GM21786 (cell line): Measurements from ENCODE around the gene BTBD10.
"Not testable (repeated sequence)": the region's sequence is repeated elsewhere in the genome, so short reads cannot be mapped to it uniquely, and the experiment has no call there.

ENCODE experiments used
- ATAC-seq: cut with Tn5 transposase; IDR thresholded peaks from one replicate; pipeline ENCODE4 v1.9.1; 2021; ENCODE audit not compliant: unreplicated experiment

The BTBD10 gene

DNA sequence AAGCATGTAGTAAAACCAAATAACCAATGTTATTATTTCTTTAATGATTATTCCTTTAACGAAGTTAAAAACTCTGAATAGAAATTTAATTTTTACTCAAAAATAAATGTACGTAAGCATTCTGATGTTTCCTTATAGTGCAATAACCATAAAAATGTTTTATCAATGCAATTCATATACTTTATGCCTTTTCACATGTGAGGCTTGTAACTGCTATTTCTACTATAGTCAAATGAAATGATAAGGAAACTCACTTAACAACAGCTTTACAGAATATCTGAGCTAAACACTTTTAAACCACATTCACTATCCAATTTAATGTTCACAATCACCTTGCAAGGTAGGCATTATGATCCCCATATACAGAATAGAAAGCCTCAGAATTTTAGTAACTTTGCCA lies 17.4 kb downstream of the BTBD10 start:
- ATAC-seq, result no peak

DNA sequence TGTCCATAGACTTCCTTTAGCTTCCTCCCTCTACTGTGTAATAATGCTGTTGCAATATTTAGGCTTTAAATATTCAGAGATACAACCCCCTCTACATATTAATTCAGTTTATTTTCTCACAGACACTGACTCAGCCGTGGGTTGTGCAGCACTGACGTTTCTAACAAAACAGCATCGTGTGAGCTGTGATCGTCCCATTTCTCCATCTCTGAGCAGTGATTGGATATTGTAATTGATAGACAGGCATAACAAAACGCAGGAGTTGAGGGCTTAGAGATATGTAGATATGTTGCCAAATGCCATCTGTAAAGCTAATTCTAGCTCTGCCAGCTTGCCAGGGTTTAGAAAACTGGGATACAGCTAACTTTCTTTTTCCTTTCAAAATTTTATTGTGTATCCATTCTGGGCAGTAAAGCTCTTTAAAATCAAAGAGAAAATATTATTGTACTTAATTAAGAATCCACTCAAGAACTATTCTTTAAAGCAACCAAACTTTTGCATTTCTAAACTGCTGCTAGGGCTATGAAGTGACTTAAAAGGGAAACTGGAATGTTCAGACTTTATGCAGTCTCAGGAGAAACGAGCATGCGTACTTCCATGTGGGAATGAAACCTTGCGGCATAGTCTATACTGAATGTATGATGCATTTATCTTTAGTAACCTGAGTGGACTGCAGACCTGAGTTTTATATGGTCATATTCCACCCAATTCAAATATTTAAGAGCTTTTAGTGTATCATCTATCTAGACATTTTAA lies 22.7 kb downstream of the BTBD10 start:
- no peak for ATAC-seq

DNA sequence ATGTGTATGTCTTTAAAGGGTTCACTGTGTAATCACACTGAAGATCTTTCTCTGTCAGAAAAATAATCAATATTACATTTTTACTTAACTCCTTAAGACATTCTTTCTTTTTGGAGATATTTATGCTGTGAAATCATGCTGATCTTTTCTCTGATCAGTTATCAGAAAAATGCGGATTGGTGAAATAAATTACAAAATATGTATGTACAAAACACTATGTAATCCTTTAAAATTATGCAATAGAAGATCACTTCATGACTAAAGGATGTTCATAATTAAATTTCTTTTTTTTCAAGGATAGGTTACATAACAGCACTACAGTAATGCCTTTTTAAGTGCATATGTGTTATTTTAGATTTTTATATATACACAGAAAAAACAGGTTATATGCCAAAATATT lies 24.7 kb downstream of the BTBD10 start:
- no peak for ATAC-seq

DNA sequence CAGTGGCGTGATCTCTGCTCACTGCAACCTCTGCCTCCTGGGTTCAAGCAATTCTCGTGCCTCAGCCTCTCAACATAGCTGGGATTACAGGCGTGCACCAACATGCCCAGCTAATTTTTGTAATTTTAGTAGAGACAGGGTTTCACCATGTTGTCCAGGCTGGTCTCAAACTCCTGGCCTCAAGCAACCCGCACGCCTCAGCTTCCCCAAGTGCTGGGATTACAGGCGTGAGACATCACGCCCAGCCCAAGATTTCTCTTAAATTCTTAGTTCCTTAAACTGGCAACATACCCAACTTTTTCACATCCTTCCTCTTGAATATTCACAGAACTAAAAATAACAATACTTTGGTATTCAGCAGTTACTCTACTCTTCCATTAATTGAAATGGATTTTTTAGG lies 26.2 kb downstream of the BTBD10 start:
- ATAC-seq, result not testable (repeated sequence)

DNA sequence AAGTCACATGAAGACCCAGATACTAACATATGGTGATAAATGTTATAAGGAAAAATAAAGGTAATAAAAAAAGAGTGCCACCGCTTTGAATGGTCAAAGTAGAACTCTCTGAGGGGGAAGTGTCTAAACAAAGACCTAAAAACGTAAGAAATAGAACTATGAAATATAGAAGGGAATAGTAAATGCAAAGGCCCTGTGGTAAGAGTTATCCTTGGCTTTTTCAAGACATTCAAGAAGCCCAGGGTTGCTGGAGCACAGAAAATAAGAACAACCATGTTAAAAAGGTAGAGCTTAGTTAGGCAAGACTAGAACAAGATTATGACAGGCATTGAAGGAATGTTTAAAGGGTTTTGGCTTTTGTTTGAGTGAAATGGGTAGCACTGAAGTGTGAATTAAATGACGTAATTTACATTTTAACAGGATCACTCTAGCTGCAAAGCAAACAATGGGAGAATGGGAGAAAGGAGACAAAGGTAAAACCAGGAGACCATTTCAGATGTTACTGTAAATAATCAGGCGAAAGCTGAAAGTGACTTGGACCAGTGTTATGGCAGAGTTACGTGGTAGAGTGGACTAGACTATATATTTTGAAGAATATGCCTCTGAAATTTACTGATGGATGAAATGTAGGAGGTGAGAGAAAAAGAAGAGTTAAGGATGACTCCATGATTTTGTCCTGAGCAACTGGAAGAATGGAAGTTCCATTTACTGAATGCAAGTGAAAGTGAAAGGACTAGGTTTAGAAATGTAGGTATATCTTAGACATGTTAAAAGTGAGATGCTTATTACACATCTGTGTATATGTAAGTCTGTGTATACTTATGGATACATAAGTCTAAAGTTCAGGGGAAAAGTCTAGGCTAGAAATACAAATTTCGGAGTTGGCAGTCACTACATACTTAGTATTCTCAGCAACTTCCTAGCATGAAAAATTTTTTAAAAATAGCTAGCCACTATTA lies 28.5 kb downstream of the BTBD10 start:
- no peak for ATAC-seq

DNA sequence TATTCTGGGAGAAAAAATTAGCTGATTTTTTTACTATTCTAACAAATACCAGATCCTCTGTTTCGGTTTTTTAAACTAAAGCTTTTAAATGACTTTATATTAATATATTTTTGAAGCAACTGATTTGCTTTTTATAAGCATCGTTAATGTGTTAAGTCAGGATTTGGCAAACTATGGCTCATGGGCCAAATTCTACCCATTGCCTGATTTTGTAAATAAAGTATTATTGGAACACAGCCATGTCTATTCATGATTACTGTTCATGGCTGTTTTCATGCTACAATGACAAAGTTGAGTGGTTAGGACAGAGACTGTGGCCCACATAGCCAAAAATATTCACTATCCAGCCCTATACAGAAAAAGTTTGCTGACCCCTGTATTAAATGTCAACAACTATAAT lies 29.6 kb downstream of the BTBD10 start:
- no peak for ATAC-seq

DNA sequence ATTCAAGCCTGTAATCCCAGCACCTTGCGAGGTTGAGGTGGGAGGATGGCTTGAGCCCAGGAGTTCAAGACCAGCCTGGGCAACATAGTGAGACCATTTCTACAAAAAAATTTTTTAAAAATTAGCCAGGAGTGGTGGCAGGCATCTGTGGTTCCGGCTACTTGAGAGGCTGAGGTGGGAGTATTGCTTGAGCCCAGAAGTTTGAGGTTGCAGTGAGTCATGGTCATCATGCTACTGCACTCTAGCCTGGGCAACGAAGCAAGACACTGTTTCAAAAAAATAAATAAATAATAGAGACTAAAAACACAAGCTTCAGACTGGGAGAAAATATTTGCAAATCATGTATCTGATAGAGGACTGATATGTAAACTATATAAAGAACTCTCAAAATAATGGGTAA lies 33.2 kb downstream of the BTBD10 start:
- ATAC-seq, result no peak

DNA sequence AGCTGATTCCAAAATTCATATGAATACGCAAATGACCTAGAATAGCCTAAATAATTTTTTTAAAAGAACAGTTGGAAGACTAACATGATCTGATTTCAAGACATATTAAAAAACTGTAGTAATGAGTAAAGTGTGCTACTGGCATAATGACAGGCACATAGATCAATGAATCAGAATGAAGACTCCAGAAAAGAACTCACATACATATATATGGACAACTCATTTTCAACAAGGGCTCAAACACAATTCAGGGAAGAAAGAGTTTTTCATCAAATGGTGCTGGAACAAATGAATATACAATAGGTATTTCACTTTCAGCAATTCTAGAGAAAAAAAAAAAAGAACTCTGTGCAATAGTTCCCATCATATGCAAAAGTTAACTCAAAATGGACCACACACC lies 33.7 kb downstream of the BTBD10 start:
- no peak for ATAC-seq

DNA sequence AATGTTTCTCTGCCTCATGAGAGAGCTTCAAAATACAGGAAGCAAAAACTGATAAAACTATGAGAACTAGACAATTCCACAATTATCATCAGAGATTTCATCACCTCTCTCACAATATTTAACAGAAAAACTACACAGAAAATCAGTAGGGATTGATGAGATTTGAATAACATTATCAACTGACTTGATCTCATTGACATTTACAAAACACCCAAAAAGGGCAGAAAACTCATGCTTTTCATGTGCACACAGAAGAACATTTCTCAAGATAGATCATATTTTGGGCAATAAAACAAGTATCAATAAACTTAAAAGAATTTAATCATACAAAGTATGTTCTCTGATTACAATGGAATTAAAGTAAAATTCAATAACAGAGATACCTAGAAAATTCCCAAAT lies 35.6 kb downstream of the BTBD10 start:
- no peak for ATAC-seq

DNA sequence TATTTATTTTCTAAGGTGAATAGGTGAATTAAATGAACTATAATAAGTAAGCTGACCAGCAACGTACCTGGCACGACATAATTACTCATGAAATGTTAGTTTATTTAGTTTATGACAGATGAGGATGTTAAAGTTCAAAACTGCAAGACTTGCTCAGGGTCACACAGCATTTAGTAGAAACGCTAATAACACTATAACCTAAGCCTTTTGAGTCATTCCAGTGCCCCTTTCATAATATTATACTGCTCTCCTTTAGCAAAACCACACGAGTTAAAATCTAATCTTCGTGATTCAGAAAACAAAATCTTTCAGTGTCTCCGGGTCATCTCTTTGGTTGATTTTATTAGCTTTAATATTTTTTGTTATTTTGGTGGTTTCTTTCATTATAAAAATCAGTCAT lies 39.6 kb downstream of the BTBD10 start:
- no peak for ATAC-seq

DNA sequence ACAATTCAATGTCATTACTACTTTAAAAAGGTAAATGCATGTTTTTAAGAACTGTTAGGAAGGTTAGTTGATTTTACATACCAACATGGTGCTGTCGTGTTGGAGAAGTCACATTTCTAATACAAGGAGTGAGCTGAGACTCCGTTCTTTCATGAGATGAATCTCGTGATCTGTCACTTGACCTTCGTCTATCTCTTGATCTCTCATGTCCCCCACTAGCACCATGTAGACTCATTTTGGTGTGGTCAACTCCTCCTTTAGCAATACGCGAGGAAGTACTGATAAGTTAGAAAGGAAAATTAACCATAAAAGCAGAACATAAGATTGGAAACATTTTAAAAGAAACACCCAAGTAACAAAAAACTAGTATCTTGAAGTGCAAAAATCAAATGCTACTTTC lies 41.5 kb downstream of the BTBD10 start:
- ATAC-seq, result no peak

DNA sequence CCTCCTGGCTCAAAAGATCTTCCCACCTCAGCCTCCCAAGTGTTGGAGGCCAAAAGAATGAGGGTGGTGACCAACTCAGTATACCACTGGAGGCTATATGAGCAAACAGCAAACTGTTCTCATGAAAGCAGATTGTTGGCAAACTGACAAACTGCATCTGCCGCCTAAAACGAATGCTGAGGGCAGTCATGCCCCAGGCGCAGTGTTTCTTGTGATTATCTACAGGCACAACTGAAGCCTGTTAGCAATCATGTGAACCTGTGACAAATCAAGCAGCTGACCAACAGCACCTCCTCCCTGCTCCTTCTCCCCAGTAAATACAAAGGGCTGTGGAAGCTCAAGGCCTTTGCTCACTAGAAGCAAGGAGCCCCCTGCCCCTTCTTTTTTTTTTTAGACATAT lies 47.8 kb downstream of the BTBD10 start:
- no peak for ATAC-seq

DNA sequence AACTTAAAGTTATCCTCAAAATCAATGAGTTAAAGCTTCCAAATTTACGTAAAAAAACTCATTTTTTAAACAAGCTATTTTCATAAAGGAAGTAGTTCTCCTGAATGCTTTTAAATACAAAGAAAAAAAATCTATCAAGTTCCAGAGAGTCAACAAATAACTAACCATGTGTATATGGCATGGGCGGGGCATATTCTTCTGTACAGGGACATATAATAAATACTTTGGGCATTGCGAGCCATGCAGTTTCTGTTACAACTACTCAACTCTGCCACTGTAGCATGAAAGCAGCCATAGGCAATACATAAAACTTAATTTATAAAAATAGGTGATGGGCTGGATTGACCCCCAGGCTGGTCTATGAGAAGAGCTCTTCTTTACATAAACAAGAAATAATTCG lies 57.8 kb downstream of the BTBD10 start:
- no peak for ATAC-seq

DNA sequence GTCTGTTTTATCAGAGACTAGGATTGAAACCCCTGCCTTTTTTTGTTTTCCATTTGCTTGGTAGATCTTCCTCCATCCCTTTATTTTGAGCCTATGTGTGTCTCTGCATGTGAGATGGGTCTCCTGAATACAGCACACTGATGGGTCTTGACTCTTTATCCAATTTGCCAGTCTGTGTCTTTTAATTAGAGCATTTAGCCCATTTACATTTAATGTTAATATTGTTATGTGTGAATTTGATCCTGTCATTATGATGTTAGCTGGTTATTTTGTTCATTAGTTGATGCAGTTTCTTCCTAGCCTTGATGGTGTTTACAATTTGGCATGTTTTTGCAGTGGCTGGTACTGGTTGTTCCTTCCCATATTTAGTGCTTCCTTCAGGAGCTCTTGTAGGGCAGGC lies 64.7 kb downstream of the BTBD10 start:
- not testable (repeated sequence) for ATAC-seq

DNA sequence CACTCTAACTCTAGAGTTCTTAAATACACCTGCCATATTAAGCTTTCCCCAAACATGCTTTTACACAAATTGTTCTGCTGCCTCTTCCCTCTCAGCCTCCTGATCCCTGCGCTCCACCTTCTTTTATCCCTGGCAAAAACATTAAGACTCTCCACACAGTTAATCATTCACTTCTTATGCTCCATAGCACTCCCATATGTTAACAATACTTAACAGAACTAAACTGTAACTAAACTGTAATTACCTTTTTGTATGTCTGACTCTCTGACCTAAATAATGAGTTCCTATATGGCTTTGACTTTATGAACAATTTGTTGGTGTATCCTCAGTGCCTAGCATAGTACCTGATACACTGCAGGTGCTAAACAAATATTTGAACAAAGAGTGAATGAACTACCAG lies 71.8 kb downstream of the BTBD10 start:
- ATAC-seq, result no peak

DNA sequence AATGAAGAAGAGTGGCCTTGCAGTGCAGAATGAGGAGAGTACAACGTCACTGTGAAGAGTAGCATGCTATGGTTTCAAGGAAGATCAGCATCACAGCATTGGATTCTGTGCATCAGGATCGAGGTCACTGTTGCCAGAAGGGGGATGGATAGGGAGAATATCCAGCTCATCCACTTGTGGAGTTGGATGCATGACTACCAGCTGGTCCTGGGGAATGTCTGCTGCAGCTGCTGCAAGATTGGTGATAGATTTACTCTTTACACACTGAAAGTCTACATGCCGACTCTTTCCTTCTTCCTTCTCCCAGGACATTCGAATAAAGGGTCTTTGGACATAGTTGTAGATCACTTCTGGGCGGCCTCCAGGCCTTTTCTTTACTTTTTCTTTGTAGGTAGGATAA lies 74.3 kb downstream of the BTBD10 start:
- ATAC-seq, result no peak

DNA sequence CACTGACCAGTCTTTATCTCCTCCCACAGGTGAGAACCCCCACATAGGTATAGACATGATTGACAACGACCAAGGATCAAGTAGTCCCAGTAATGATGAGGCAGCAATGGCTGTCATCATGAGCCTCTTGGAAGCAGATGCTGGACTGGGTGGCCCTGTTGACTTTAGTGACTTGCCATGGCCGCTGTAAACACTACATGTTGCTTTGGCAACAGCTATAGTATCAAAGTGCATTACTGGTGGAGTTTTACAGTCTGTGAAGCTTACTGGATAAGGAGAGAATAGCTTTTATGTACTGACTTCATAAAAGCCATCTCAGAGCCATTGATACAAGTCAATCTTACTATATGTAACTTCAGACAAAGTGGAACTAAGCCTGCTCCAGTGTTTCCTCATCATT lies 76.5 kb downstream of the BTBD10 start:
- ATAC-seq, result no peak

DNA sequence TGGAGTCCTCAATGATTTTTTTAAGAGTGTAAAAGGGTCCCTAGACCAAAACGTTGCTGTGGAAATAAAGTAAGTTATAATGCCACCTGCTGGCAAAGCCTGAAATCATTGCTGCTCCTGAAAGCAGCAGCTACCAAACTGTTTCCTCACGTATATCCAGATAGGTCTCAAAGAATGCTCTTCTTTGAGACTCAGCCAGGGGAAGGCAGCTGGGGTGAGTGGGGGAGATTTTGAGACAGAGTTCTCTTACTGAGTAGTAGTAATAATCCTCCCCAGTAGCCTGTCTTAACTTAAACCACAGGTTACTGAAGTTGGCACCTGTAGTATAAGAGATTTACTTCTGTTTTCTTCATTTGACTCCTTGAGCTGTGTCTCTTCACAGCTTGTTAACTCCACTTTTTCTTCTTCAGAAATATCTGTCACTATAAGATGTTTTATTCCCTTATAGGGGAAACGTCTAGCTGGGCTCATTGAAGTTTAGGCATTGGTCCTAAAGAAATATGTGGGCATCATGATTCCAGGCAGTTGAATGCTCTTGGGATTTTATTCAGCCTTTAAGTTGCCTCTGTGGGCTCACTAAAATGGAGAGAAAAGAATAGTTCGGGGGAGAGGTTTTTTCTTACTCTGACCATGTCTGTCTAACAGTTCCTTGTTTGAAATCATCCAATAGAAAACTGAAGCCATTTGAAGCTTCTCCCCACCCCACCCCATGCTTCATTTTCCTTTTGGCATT lies 77.9 kb downstream of the BTBD10 start:
- no peak for ATAC-seq

DNA sequence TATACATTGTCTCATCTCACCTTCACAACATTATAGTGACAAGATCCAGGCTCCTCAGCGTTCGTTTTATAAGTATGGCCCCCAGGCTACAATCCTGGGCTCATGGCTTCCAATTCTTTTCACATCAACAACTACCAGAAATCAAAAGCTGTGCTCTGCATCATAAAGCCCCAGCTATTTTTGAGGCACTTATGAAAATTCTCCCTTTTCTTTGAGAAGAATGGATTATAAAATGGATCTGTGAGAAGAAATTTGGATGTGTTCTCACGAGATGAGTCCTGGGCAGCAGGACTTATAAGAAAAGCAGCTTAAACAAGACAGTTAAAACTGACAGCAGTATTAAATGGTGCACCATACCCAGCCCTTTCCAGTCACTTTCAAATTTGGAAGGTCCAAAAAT lies 80.3 kb downstream of the BTBD10 start:
- ATAC-seq, result no peak

DNA sequence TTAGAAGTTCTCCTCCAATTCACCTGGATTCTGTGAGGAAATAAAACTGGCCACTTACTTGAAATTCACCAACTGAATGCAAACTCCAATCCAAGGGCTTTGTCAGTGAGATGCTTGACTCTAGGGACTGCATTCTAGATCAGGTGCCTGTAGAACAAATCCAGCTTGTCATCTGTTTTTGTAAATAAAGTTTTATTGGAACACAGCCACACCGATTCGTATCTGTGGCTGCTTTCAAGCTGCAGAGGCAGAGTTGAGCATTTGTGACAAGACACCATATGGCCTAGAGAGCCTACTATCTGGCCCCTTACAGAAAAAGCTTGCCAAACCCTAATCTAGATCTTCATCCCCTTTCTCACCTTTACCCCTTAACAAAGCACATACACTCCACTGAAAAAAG lies 82.3 kb downstream of the BTBD10 start:
- no peak for ATAC-seq

DNA sequence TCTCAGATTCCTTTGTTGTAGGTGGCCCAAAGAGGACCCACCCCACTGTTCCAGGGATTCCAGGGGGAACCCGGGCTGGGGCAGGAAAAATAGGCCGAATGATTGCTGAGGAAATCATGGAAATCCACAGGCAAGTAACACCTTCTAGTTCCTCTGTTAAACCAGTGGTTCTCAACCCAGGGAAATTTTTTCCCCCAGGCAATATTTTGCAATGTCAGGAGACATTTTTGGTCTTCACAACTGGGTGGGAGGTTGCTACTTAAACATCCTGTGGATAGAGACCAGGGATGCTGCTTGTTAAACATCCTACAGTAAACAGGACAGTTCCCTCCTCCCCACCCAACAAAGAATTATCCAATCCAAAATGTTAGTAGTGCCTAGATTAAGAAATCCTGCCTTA lies 84.7 kb downstream of the BTBD10 start:
- no peak for ATAC-seq

DNA sequence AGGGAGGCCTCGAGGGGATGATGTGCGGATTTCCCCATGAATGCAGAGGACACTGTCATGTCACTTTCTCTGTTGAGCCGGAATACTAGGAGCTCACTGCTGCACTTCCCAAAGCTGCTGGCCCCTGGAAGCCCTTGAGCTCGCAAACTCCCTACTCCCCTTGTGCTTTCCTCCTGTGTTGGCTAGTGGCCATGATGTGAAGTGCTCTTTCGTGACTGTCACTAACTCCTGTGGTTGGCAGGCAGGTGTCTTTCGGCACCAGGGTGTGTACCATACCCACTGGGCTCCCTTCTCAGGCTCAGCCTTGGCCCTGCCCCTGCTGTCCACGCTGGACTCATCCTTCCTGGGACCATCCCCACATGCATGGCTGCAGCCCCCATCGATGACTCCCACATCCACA lies 86.2 kb downstream of the BTBD10 start:
- ATAC-seq, result no peak
